K562 (cell line): Measurements from ENCODE around the gene PTP4A2. TPM values are rescaled to one million over a fixed set of nuclear protein-coding genes. Genes with fewer than 3 reads are reported as not detected.

Experiments used
- ATAC-seq: fragments of 200-7000 bp; cut with Tn5 transposase; 3 replicates; pipeline ENCODE4 v1.9.1; 2020; ENCODE audit warnings: moderate library complexity
- BruUV-seq: library from RNA; stranded (reverse); fragments of 400-500 nt; replicated peaks from 2 replicates; lab custom pipeline; 2021; lab: Mats Ljungman, UMichigan
- CTCF ChIA-PET: fragments of 300-600 bp; formaldehyde crosslinking; extraction: SDS; loops from one replicate; lab custom pipeline; 2021; ENCODE audit warnings: low intra/inter-chr PET ratio; lab: Yijun Ruan, JAX
- POLR2A ChIA-PET: fragments of 300-600, 350-650 bp; sonication (Branson Sonifier 250); formaldehyde crosslinking; extraction: SDS; loops from one replicate; lab custom pipeline; 2021; ENCODE audit warnings: antibody characterized with exemption, inconsistent platforms; lab: Yijun Ruan, JAX
- DNase-seq, 4 experiments: peaks; one replicate each; pipeline versions ENCODE4 v3.0.0 to v3.0.0-alpha.2; 2011 to 2018; ENCODE audit warnings: low spot score in 3 of 4, mixed read lengths in 3 of 4; ENCODE audit errors: extremely low read depth in 1 of 4
- FAIRE-seq: peaks from 2 replicates; lab custom pipeline; 2011; peaks lifted over from hg19 to GRCh38; lab: Jason Lieb, UNC
- H2AFZ ChIP-seq: 2 replicates; pipeline ENCODE4 v1.6.0; 2011; ENCODE audit warnings: low read depth, low read length, control low read depth, inconsistent platforms
- H3K27ac ChIP-seq: fragments of 200-600 bp; 3 replicates; pipeline ENCODE4 v1.8.0; 2011; ENCODE audit warnings: low read depth, mild to moderate bottlenecking, control low read depth, inconsistent platforms, low read length, moderate library complexity, mixed read lengths; ENCODE audit errors: extremely low read depth
- H3K27me3 ChIP-seq, 2 experiments: fragments of 300-600 bp in 1 of 2; 2 replicates in 1 of 2; 3 replicates in 1 of 2; pipeline versions ENCODE4 v1.6.0 to v1.8.0; 2011; ENCODE audit warnings: inconsistent platforms in 2 of 2, low read length in 2 of 2, mild to moderate bottlenecking in 1 of 2, mixed read lengths in 1 of 2, moderate library complexity in 1 of 2; ENCODE audit not compliant: control insufficient read depth in 2 of 2, insufficient read depth in 2 of 2
- H3K36me3 ChIP-seq: fragments of 300-600 bp; 3 replicates; pipeline ENCODE4 v1.8.0; 2011; ENCODE audit warnings: mild to moderate bottlenecking, low read length, inconsistent platforms; ENCODE audit not compliant: control insufficient read depth, insufficient read depth
- H3K4me1 ChIP-seq, 2 experiments: fragments of 200-600 bp in 1 of 2; replicated peaks in 1 of 2; 2 replicates in 1 of 2; 3 replicates in 1 of 2; pipeline versions ENCODE4 v1.5.1 to v1.8.0; 2011; ENCODE audit warnings: inconsistent platforms in 2 of 2, low read length in 2 of 2, mild to moderate bottlenecking in 1 of 2, mixed read lengths in 1 of 2, moderate library complexity in 1 of 2; ENCODE audit not compliant: control insufficient read depth in 2 of 2, insufficient read depth in 2 of 2
- H3K4me2 ChIP-seq: 2 replicates; pipeline ENCODE4 v1.6.1; 2011; ENCODE audit warnings: low read length, control low read depth, inconsistent platforms, mixed read lengths; ENCODE audit not compliant: insufficient read depth
- H3K4me3 ChIP-seq: fragments of 200-600 bp; sonication (generic), shearing (Covaris generic); 2 replicates; pipeline ENCODE4 v1.5.1; 2016; ENCODE audit warnings: control low read depth, inconsistent platforms
- H3K79me2 ChIP-seq: fragments of 200-600 bp; 3 replicates; pipeline ENCODE4 v1.8.0; 2011; ENCODE audit warnings: low read length, inconsistent platforms; ENCODE audit not compliant: control insufficient read depth, insufficient read depth
- H3K9ac ChIP-seq, 2 experiments: 2 replicates each; pipeline versions ENCODE4 v1.6.0 to v1.6.1; 2011; ENCODE audit warnings: low read depth in 2 of 2, low read length in 2 of 2, control low read depth in 1 of 2, inconsistent platforms in 1 of 2, mild to moderate bottlenecking in 1 of 2, mixed read lengths in 1 of 2; ENCODE audit not compliant: insufficient read depth in 1 of 2
- H3K9me1 ChIP-seq: one replicate; pipeline ENCODE4 v1.6.0; 2011; ENCODE audit warnings: inconsistent platforms, mild to moderate bottlenecking, low read length, moderate library complexity; ENCODE audit not compliant: control insufficient read depth, insufficient read depth
- H3K9me3 ChIP-seq: replicated peaks from 2 replicates; pipeline ENCODE4 v1.5.1; 2011; ENCODE audit warnings: low read depth, low read length, inconsistent platforms; ENCODE audit not compliant: control insufficient read depth, insufficient read depth
- H4K20me1 ChIP-seq: replicated peaks from 2 replicates; pipeline ENCODE4 v1.6.1; 2011; ENCODE audit warnings: low read length, inconsistent platforms, mixed read lengths; ENCODE audit not compliant: control insufficient read depth, insufficient read depth
- CGGBP1 ChIP-seq: fragments of 250-450 bp; sonication (Bioruptor Pico); IDR thresholded peaks from 2 replicates; pipeline ENCODE4 v1.9.0; 2021; ENCODE audit warnings: mild to moderate bottlenecking
- ELK1 ChIP-seq: sonication (generic); formaldehyde crosslinking; IDR thresholded peaks from 2 replicates; pipeline ENCODE4 v1.8.1; 2022; ENCODE audit warnings: missing genetic modification reagents
- POLR2AphosphoS5 ChIP-seq: IDR thresholded peaks from 2 replicates; pipeline ENCODE4 v1.6.1; 2011; ENCODE audit warnings: mild to moderate bottlenecking, low read depth, low read length, moderate library complexity; ENCODE audit not compliant: control insufficient read depth, insufficient read depth
- ZNF740 ChIP-seq, 3 experiments: fragments of 200-800 bp in 1 of 3; sonication (Bioruptor generic) in 1 of 3; sonication (generic) in 1 of 3; formaldehyde crosslinking in 1 of 3; IDR thresholded peaks; 2 replicates each; pipeline versions ENCODE4 v1.6.1 to v1.8.0; 2016 to 2022; ENCODE audit warnings: mild to moderate bottlenecking in 2 of 3, missing compliant biosample characterization in 2 of 3, missing genetic modification characterization in 2 of 3, missing genetic modification reagents in 1 of 3
- WGBS: fragments of 100-300 bp; shearing (Covaris generic); methylation state at CpG from one replicate; pipeline ENCODE4 v1.1.6; 2016; ENCODE audit warnings: low coverage, mixed read lengths; ENCODE audit not compliant: insufficient coverage; ENCODE audit errors: missing lambda C conversion rate; 5-methylcytosine and 5-hydroxymethylcytosine counted together
- in situ Hi-C: fragments of 300-500 bp; cut with MboI; formaldehyde crosslinking; loops from 4 replicates; pipeline ENCODE4 v1.15.0; 2018; ENCODE audit warnings: inconsistent platforms, mixed read lengths
- intact Hi-C: fragments of 100-400 bp; cut with micrococcal nuclease; formaldehyde crosslinking; loops from 2 replicates; pipeline ENCODE4 v1.14.2; 2022
- polyA plus RNA-seq, 8 experiments: library from polyadenylated mRNA; depleted of rRNA in 4 of 8; stranded (reverse) in 5 of 8; unstranded in 3 of 8; fragments of >200 nt; fragmentation: Nextera tagmentation in 2 of 8; fragmentation: Illumina TruSeq in 1 of 8; extraction: Ambion mirVana in 2 of 8; extraction: Trizol in 1 of 8; gene quantifications; 2 replicates each; pipeline versions ENCODE4 v1.2.1 to v1.2.3, GENCODE V29; 2011 to 2014; ENCODE audit warnings: inconsistent platforms in 1 of 8, missing spikeins in 1 of 8
- total RNA-seq, 7 experiments: library from RNA; depleted of rRNA in 6 of 7; stranded (reverse); fragments of >200 nt in 6 of 7; fragmentation: Illumina TruSeq in 2 of 7; extraction: Trizol in 2 of 7; gene quantifications; 2 replicates each; pipeline versions ENCODE4 v1.2.1 to v1.2.3, GENCODE V29; 2011 to 2021; ENCODE audit warnings: low replicate concordance in 1 of 7

Gene PTP4A2
- total and polyA plus RNA-seq, 9 of the 15 experiments (the other 6 are each of a cell fraction or from before 2014, with no cell fraction given), result 197 to 870 (median 480) TPM

GRCh38 chr1:31919591-31919990 is 18.6 kb downstream of the PTP4A2 start:
- WGBS, result 93% methylated on average over 10 of the region's 10 CpGs
- no peak overlapping the region for H2AFZ ChIP-seq
- peaks cover 13 to 16% of the 10 kb centered on the region in 2 experiments for H3K4me1 ChIP-seq
- H3K27me3 ChIP-seq, result no peaks in the 10 kb centered on the region
- H3K27ac ChIP-seq, result no peak overlapping the region
- H3K4me2 ChIP-seq, result no peak overlapping the region
- TF ChIP-seq ELK1 (CRISPR knock-in tag) (no peak), POLR2AphosphoS5 (0 out of 2 replicates have a peak, but pooled peaks have one; percentile 2), CGGBP1 (CRISPR knock-in tag) (no peak), ZNF740 (CRISPR knock-in tag; IDR thresholded peaks at IDR 0.05) (no peak), ZNF740 (tag; IDR thresholded peaks at IDR 0.05) (no peak)
- ChIA-PET CTCF (no interaction called here), POLR2A (interaction anchor here (0.6 to 7.2 kb wide), 6 partner anchors 13 to 590 kb away, joined by 3 to 69 read pairs (median 4); no protein-coding TSS in a partner anchor)
- no peak overlapping the region for H3K4me3 ChIP-seq
- in situ Hi-C loops, result no loop called here
- FAIRE-seq (no peak), ATAC-seq (no peak), DNase-seq (no peak)
- H3K9me3 ChIP-seq, result no peaks in the 10 kb centered on the region
- peaks cover 10% of the 10 kb centered on the region for H4K20me1 ChIP-seq
- no peak overlapping the region for H3K9ac ChIP-seq
- no TSS peak for BruUV-seq
- H3K79me2 ChIP-seq, result peaks cover 98% of the 10 kb centered on the region
- no peaks in the 10 kb centered on the region for H3K9me1 ChIP-seq
- intact Hi-C loops, result no loop called here
- H3K36me3 ChIP-seq, result peaks cover 83% of the 10 kb centered on the region
